Measurements from ENCODE around the gene EFEMP2. TPM values are rescaled to one million over a fixed set of nuclear protein-coding genes. Genes with fewer than 3 reads are reported as not detected.

Gene EFEMP2
- total RNA-seq, 1 donor from 2014 or later = 97.3 TPM

- Histone ChIP-seq H3K36me3 (ENCODE audit: insufficient read depth, low read length) (no peaks in the 10 kb centered on the region), H4K20me1 (ENCODE audit: insufficient read depth, low read length) (no peaks in the 10 kb centered on the region), H3K4me1 (ENCODE audit: insufficient read depth, low read length) (no peaks in the 10 kb centered on the region), H3K4me2 (ENCODE audit: low read length) (peak overlapping the region; percentile 91), H3K4me3 (ENCODE audit: insufficient read depth, low read depth, low read length) (peak overlapping the region; percentile 69), H3K27me3 (ENCODE audit: insufficient read depth, low read length) (peaks cover 3% of the 10 kb centered on the region), H3K79me2 (ENCODE audit: insufficient read depth, low read length) (no peaks in the 10 kb centered on the region), H3K27ac (ENCODE audit: low read depth, low read length) (no peak overlapping the region), H2AFZ (ENCODE audit: low read depth, low read length) (peak overlapping the region; percentile 89), H3K9ac (ENCODE audit: low read length) (peak overlapping the region; percentile 76), H3K9me3 (ENCODE audit: insufficient read depth, low read depth, low read length) (no peaks in the 10 kb centered on the region)
- DNase-seq (ENCODE audit: low read depth) (peak; percentile 48), FAIRE-seq (no peak)
- Mint-ChIP-seq H3K9me3 (ENCODE audit: unreplicated experiment) (no peaks in the 10 kb centered on the region), H3K27ac (ENCODE audit: unreplicated experiment) (peak overlapping the region; percentile 53), H3K4me1 (ENCODE audit: low read depth, unreplicated experiment) (no peaks in the 10 kb centered on the region), H3K4me3 (ENCODE audit: unreplicated experiment) (peak overlapping the region; percentile 88), H3K36me3 (ENCODE audit: low read depth, unreplicated experiment) (no peaks in the 10 kb centered on the region), H3K27me3 (ENCODE audit: low read depth, unreplicated experiment) (peaks cover 11% of the 10 kb centered on the region)
- TF ChIP-seq CTCF (IDR thresholded peaks at IDR 0.05; ENCODE audit: insufficient read depth, low read depth, low read length) (peak; percentile 81), EZH2 (IDR thresholded peaks at IDR 0.05; ENCODE audit: insufficient read depth, low read length) (no peak)
These were observed 54.5 kb downstream of the EFEMP2 start for GRCh38 chr11:65817835-65818680.

DNA sequence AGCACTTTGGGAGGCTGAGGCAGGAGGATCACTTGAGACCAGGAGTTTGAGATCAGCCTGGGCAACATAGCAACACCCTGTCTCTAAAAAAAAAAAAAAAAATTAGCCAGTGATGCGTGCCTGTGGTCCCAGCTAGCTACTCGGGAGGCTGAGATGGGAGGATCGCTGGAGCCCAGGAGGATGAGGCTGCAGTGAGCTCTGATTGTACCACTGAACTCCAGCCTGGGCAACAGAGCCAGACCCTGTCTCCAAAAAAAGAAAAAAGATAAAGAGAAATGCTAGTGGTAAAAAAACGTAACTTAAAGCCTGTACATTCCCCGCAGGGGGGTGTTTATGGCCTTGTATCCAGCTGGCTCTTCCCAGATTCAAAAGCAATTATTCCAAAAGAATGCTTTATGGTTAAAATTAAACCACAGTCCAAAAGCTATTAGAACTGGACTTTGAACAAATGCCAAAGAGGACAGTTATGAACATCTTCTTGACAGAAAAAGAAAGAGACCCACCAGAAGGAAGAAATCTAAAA, 55.2 kb downstream of the EFEMP2 start:
- no peaks in the 10 kb centered on the region for H3K36me3 ChIP-seq (ENCODE audit: insufficient read depth, low read length)
- TF ChIP-seq EZH2 (IDR thresholded peaks at IDR 0.05; ENCODE audit: insufficient read depth, low read length) (no peak), CTCF (IDR thresholded peaks at IDR 0.05; ENCODE audit: insufficient read depth, low read depth, low read length) (no peak)
- H3K4me2 ChIP-seq (ENCODE audit: low read length) = peak overlapping the region; percentile 91
- H3K4me1 ChIP-seq (ENCODE audit: insufficient read depth, low read length) = no peaks in the 10 kb centered on the region
- peaks cover 5% of the 10 kb centered on the region for H3K27me3 ChIP-seq (ENCODE audit: insufficient read depth, low read length)
- H3K9me3 ChIP-seq (ENCODE audit: insufficient read depth, low read depth, low read length) = no peaks in the 10 kb centered on the region
- H3K27me3 Mint-ChIP-seq (ENCODE audit: low read depth, unreplicated experiment) = peaks cover 11% of the 10 kb centered on the region
- H3K36me3 Mint-ChIP-seq (ENCODE audit: low read depth, unreplicated experiment) = no peaks in the 10 kb centered on the region
- no peaks in the 10 kb centered on the region for H3K4me1 Mint-ChIP-seq (ENCODE audit: low read depth, unreplicated experiment)
- no peaks in the 10 kb centered on the region for H3K79me2 ChIP-seq (ENCODE audit: insufficient read depth, low read length)
- peak overlapping the region; percentile 89 for H2AFZ ChIP-seq (ENCODE audit: low read depth, low read length)
- DNase-seq (ENCODE audit: low read depth) (no peak), FAIRE-seq (no peak)
- H3K27ac Mint-ChIP-seq (ENCODE audit: unreplicated experiment) = peak overlapping the region; percentile 53
- peak overlapping the region; percentile 88 for H3K4me3 Mint-ChIP-seq (ENCODE audit: unreplicated experiment)
- peak overlapping the region; percentile 76 for H3K9ac ChIP-seq (ENCODE audit: low read length)
- peak overlapping the region; percentile 69 for H3K4me3 ChIP-seq (ENCODE audit: insufficient read depth, low read depth, low read length)
- H3K27ac ChIP-seq (ENCODE audit: low read depth, low read length) = no peak overlapping the region
- H3K9me3 Mint-ChIP-seq (ENCODE audit: unreplicated experiment) = no peaks in the 10 kb centered on the region
- H4K20me1 ChIP-seq (ENCODE audit: insufficient read depth, low read length) = no peaks in the 10 kb centered on the region

GRCh38 chr11:65816696-65817095, 55.9 kb downstream of the EFEMP2 start:
- H3K4me3 Mint-ChIP-seq (ENCODE audit: unreplicated experiment) = peak overlapping the region; percentile 88
- FAIRE-seq = no peak

More at GRCh38 chr11:65816696-65817095, 55.9 kb downstream of the EFEMP2 start:
- no peak for DNase-seq (ENCODE audit: low read depth)
- no peak overlapping the region for H2AFZ ChIP-seq (ENCODE audit: low read depth, low read length)
- no peaks in the 10 kb centered on the region for H3K79me2 ChIP-seq (ENCODE audit: insufficient read depth, low read length)
- H3K27ac ChIP-seq (ENCODE audit: low read depth, low read length) = no peak overlapping the region
- no peaks in the 10 kb centered on the region for H3K9me3 ChIP-seq (ENCODE audit: insufficient read depth, low read depth, low read length)
- no peaks in the 10 kb centered on the region for H3K9me3 Mint-ChIP-seq (ENCODE audit: unreplicated experiment)
- H3K9ac ChIP-seq (ENCODE audit: low read length) = no peak overlapping the region
- H3K4me3 ChIP-seq (ENCODE audit: insufficient read depth, low read depth, low read length) = no peak overlapping the region
- H3K27me3 ChIP-seq (ENCODE audit: insufficient read depth, low read length) = peaks cover 5% of the 10 kb centered on the region
- no peaks in the 10 kb centered on the region for H4K20me1 ChIP-seq (ENCODE audit: insufficient read depth, low read length)
- H3K36me3 ChIP-seq (ENCODE audit: insufficient read depth, low read length) = no peaks in the 10 kb centered on the region
- H3K4me2 ChIP-seq (ENCODE audit: low read length) = no peak overlapping the region
- no peak overlapping the region for H3K27ac Mint-ChIP-seq (ENCODE audit: unreplicated experiment)
- no peak for TF ChIP-seq CTCF (IDR thresholded peaks at IDR 0.05; ENCODE audit: insufficient read depth, low read depth, low read length)
- TF ChIP-seq EZH2 (IDR thresholded peaks at IDR 0.05; ENCODE audit: insufficient read depth, low read length) = no peak
- H3K4me1 Mint-ChIP-seq (ENCODE audit: low read depth, unreplicated experiment) = no peaks in the 10 kb centered on the region
- H3K36me3 Mint-ChIP-seq (ENCODE audit: low read depth, unreplicated experiment) = no peaks in the 10 kb centered on the region
- H3K27me3 Mint-ChIP-seq (ENCODE audit: low read depth, unreplicated experiment) = peaks cover 18% of the 10 kb centered on the region
- no peaks in the 10 kb centered on the region for H3K4me1 ChIP-seq (ENCODE audit: insufficient read depth, low read length)
